WTC11 (cell line): Measurements from ENCODE around the gene SLC44A5. TPM values are rescaled to one million over a fixed set of nuclear protein-coding genes. Genes with fewer than 3 reads are reported as not detected.
A peak's percentile ranks its signal among the peaks of the same experiment; 100 is the strongest.

Source experiments
- ATAC-seq: fragments of 200-7000 bp; cut with Tn5 transposase; 2 replicates; pipeline ENCODE4 v1.10.0; 2021; ENCODE audit warnings: mild to moderate bottlenecking, moderate library complexity
- CTCF ChIA-PET: fragments of 300-600 bp; sonication (Branson Sonifier 250); formaldehyde crosslinking; loops from one replicate; lab custom pipeline; 2021; ENCODE audit warnings: antibody characterized with exemption; lab: Charles Lee
- POLR2A ChIA-PET: fragments of 350-600 bp; sonication (Branson Sonifier 250); formaldehyde crosslinking; loops from one replicate; lab custom pipeline; 2021; ENCODE audit warnings: antibody characterized with exemption; lab: Charles Lee
- DNase-seq: peaks from one replicate; pipeline ENCODE4 v3.0.0; 2021; ENCODE audit warnings: low spot score
- H3K27ac Mint-ChIP-seq: 2 replicates; pipeline ENCODE4 v1.8.0; 2021; ENCODE audit warnings: mixed read lengths
- H3K27me3 Mint-ChIP-seq: 2 replicates; pipeline ENCODE4 v1.8.0; 2021; ENCODE audit warnings: low read depth, mild to moderate bottlenecking, moderate library complexity, mixed read lengths
- H3K36me3 Mint-ChIP-seq: 2 replicates; pipeline ENCODE4 v1.8.0; 2021; ENCODE audit warnings: mixed read lengths
- H3K4me1 Mint-ChIP-seq: 2 replicates; pipeline ENCODE4 v1.8.0; 2022; ENCODE audit warnings: mixed read lengths
- H3K4me3 Mint-ChIP-seq: 2 replicates; pipeline ENCODE4 v1.8.0; 2021; ENCODE audit warnings: mild to moderate bottlenecking, moderate library complexity, mixed read lengths
- H3K9me3 Mint-ChIP-seq: 2 replicates; pipeline ENCODE4 v1.8.0; 2021; ENCODE audit warnings: mixed read lengths
- CBFB ChIP-seq: sonication (generic); formaldehyde crosslinking; IDR thresholded peaks from 2 replicates; pipeline ENCODE4 v1.8.1; 2022; ENCODE audit warnings: mild to moderate bottlenecking, low read depth, missing genetic modification reagents
- ELF4 ChIP-seq: sonication (generic); formaldehyde crosslinking; IDR thresholded peaks from 2 replicates; pipeline ENCODE4 v1.8.1; 2022; ENCODE audit warnings: low read depth, mild to moderate bottlenecking, moderate library complexity, missing genetic modification reagents
- FOXK1 ChIP-seq: sonication (generic); formaldehyde crosslinking; IDR thresholded peaks from 2 replicates; pipeline ENCODE4 v1.8.0; 2022; ENCODE audit warnings: mild to moderate bottlenecking, moderate library complexity, missing genetic modification reagents
- FOXP1 ChIP-seq: sonication (generic); formaldehyde crosslinking; IDR thresholded peaks from 2 replicates; pipeline ENCODE4 v1.8.0; 2022; ENCODE audit warnings: missing genetic modification reagents, mild to moderate bottlenecking, moderate library complexity, borderline replicate concordance
- MYBL2 ChIP-seq: sonication (generic); formaldehyde crosslinking; IDR thresholded peaks from 2 replicates; pipeline ENCODE4 v1.8.1; 2023; ENCODE audit warnings: mild to moderate bottlenecking, moderate library complexity, missing genetic modification reagents
- TEAD4 ChIP-seq: sonication (generic); formaldehyde crosslinking; IDR thresholded peaks from 2 replicates; pipeline ENCODE4 v1.8.0; 2022; ENCODE audit warnings: mild to moderate bottlenecking, missing genetic modification reagents
- total RNA-seq: library from RNA; stranded (reverse); gene quantifications from 3 replicates; pipeline ENCODE4 v1.2.3, GENCODE V29; 2021
- TF ChIP-seq, protein P1 (sequence below): sonication (generic); formaldehyde crosslinking; IDR thresholded peaks from 2 replicates; pipeline ENCODE4 v1.8.0; 2022; ENCODE audit warnings: mild to moderate bottlenecking, missing genetic modification reagents
- TF ChIP-seq, protein P2 (sequence below): sonication (generic); formaldehyde crosslinking; IDR thresholded peaks from 2 replicates; pipeline ENCODE4 v1.8.1; 2023; ENCODE audit warnings: mild to moderate bottlenecking, missing genetic modification reagents
- TF ChIP-seq, protein P3 (sequence below): fragments of 250-450 bp; sonication (Bioruptor Pico); IDR thresholded peaks from 2 replicates; pipeline ENCODE4 v1.9.0; 2021; ENCODE audit warnings: mild to moderate bottlenecking, borderline replicate concordance
- TF ChIP-seq, protein P4 (sequence below): sonication (generic); formaldehyde crosslinking; IDR thresholded peaks from 2 replicates; pipeline ENCODE4 v1.8.0; 2022; ENCODE audit warnings: mild to moderate bottlenecking, missing genetic modification reagents
- TF ChIP-seq, protein P5 (sequence below): sonication (generic); formaldehyde crosslinking; IDR thresholded peaks from 2 replicates; pipeline ENCODE4 v1.8.1; 2023; ENCODE audit warnings: mild to moderate bottlenecking, missing genetic modification reagents, borderline replicate concordance

Gene SLC44A5
- total RNA-seq, 1 experiment from 2014 or later = 1.8 TPM

DNA sequence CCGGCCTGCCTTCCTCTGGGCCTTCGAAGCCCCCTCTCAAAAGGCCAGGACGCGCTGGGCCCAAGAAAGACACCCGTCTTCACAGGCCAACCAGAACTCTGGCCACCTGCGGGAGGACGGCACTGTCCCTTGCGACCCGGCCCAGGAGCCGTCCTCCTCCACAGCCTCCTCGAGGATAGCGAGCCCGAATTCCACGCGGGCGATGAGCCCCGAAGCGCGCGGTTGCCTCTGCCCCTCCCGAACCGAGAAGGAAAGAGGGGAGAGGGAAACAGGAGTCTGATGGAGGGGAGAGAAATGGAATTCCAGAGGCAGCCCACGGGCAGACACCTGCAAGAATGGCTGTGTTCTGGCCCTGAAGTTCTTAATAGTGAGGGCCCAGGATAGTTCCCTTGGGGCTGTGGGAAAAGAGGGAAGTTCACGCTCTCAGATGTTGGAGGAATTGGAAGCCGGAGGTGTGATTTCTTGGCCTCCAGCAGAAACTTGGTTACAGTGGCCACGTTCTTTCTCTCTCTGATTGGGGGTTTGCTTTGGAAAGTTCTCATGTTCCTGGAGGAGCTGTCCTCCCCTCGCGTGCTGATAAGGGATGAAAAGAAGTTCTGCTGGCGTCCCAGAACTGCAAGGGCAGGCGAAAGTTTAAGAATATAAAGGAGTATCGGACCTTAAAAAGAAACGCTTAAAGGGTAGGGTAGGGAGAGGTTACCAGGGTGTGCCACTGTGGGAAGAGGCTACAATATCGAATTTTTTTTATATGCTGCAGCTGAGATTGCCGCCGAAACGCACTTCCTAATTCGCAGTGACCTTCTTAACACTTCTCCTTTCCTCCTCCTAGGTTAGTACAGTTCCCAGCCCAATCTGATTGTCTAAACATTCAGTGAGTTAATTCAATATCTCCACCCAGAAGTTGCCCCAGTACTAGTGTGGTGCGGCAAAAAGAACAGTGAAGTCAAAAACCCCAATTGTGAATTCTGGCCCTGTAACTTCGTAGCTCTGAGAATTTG is 5.8 kb upstream of the SLC44A5 start (continued):
- TF ChIP-seq, protein P1, sequence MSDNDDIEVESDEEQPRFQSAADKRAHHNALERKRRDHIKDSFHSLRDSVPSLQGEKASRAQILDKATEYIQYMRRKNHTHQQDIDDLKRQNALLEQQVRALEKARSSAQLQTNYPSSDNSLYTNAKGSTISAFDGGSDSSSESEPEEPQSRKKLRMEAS (CRISPR knock-in tag) = peak; percentile 40; the same call in 1 of the 2 replicates
- no peak for TF ChIP-seq ELF4
- no peak for TF ChIP-seq TEAD4 (CRISPR knock-in tag)
- TF ChIP-seq, protein P2, sequence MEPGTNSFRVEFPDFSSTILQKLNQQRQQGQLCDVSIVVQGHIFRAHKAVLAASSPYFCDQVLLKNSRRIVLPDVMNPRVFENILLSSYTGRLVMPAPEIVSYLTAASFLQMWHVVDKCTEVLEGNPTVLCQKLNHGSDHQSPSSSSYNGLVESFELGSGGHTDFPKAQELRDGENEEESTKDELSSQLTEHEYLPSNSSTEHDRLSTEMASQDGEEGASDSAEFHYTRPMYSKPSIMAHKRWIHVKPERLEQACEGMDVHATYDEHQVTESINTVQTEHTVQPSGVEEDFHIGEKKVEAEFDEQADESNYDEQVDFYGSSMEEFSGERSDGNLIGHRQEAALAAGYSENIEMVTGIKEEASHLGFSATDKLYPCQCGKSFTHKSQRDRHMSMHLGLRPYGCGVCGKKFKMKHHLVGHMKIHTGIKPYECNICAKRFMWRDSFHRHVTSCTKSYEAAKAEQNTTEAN (CRISPR knock-in tag) = 0 out of 2 replicates have a peak, but pooled peaks have one; percentile 28
- TF ChIP-seq FOXK1 (CRISPR knock-in tag) = no peak
- peak; percentile 53; the same call in 1 of the 2 replicates for TF ChIP-seq FOXP1 (CRISPR knock-in tag)
- peak; percentile 53; the same call in 1 of the 2 replicates for TF ChIP-seq MYBL2 (CRISPR knock-in tag)

DNA sequence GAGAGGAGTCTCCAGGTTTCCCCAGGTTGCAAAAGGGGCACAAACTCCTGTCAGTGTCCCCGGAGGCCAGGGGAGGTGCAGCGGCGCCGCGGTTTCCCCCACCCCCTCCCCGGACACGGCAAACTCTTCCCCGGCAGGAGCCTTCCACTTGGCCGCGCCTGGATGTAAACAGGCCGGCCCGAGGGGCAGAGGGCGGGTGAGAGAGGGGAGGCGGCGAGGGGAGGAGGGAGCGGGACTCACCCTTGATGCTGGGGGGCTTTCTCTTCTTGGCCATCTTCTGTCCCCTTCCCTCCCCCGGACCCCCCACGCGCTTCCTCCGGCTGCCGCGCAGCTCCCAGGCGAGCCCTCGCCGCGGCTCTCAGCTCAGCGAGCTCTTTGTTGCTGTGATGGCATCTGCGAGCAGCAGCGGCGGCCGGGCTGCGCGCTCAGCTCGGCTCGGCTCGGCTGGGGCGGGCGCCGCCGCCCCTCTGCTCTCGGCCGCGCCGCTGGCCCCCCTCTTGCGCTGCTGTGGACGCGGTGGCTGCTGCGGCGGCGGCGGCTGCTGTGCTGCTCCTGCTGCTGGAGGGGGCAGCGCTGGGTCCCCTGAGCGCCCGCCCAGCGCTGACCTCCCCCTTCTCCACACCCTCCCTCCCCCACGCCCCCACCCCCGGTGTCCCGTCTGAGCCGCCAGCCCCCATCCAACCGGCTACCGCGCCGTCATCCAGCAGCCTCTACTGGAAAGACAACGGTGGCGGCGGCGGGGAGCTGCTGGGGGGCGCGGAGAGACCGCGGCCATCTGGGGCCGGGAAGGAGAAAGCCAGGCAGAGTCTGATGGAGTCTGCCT is 4.9 kb upstream of the SLC44A5 start:
- ATAC-seq = peak; percentile 45
- TF ChIP-seq FOXK1 (CRISPR knock-in tag) = peak; percentile 42; the same call in 1 of the 2 replicates
- TF ChIP-seq, protein P3, sequence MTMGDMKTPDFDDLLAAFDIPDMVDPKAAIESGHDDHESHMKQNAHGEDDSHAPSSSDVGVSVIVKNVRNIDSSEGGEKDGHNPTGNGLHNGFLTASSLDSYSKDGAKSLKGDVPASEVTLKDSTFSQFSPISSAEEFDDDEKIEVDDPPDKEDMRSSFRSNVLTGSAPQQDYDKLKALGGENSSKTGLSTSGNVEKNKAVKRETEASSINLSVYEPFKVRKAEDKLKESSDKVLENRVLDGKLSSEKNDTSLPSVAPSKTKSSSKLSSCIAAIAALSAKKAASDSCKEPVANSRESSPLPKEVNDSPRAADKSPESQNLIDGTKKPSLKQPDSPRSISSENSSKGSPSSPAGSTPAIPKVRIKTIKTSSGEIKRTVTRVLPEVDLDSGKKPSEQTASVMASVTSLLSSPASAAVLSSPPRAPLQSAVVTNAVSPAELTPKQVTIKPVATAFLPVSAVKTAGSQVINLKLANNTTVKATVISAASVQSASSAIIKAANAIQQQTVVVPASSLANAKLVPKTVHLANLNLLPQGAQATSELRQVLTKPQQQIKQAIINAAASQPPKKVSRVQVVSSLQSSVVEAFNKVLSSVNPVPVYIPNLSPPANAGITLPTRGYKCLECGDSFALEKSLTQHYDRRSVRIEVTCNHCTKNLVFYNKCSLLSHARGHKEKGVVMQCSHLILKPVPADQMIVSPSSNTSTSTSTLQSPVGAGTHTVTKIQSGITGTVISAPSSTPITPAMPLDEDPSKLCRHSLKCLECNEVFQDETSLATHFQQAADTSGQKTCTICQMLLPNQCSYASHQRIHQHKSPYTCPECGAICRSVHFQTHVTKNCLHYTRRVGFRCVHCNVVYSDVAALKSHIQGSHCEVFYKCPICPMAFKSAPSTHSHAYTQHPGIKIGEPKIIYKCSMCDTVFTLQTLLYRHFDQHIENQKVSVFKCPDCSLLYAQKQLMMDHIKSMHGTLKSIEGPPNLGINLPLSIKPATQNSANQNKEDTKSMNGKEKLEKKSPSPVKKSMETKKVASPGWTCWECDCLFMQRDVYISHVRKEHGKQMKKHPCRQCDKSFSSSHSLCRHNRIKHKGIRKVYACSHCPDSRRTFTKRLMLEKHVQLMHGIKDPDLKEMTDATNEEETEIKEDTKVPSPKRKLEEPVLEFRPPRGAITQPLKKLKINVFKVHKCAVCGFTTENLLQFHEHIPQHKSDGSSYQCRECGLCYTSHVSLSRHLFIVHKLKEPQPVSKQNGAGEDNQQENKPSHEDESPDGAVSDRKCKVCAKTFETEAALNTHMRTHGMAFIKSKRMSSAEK (CRISPR knock-in tag) = no peak
- TF ChIP-seq, protein P4, sequence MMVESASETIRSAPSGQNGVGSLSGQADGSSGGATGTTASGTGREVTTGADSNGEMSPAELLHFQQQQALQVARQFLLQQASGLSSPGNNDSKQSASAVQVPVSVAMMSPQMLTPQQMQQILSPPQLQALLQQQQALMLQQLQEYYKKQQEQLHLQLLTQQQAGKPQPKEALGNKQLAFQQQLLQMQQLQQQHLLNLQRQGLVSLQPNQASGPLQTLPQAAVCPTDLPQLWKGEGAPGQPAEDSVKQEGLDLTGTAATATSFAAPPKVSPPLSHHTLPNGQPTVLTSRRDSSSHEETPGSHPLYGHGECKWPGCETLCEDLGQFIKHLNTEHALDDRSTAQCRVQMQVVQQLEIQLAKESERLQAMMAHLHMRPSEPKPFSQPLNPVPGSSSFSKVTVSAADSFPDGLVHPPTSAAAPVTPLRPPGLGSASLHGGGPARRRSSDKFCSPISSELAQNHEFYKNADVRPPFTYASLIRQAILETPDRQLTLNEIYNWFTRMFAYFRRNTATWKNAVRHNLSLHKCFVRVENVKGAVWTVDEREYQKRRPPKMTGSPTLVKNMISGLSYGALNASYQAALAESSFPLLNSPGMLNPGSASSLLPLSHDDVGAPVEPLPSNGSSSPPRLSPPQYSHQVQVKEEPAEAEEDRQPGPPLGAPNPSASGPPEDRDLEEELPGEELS (CRISPR knock-in tag) = no peak
- no peak overlapping the region for H3K27ac Mint-ChIP-seq
- H3K4me1 Mint-ChIP-seq = peaks cover 18% of the 10 kb centered on the region
- peaks cover 69% of the 10 kb centered on the region for H3K27me3 Mint-ChIP-seq
- CTCF ChIA-PET = interaction anchor here (0.7 to 2.8 kb wide), 13 partner anchors 10 to 882 kb away, joined by 3 to 23 read pairs (median 5); no protein-coding TSS in a partner anchor
- no peaks in the 10 kb centered on the region for H3K9me3 Mint-ChIP-seq
- peak overlapping the region; percentile 77 for H3K4me3 Mint-ChIP-seq
- no peaks in the 10 kb centered on the region for H3K36me3 Mint-ChIP-seq
- peak; percentile 47 for DNase-seq
- POLR2A ChIA-PET = interaction anchor here (0.6 to 1.6 kb wide), 3 partner anchors 14 to 386 kb away, joined by 3 to 4 read pairs (median 3); no protein-coding TSS in a partner anchor

DNA sequence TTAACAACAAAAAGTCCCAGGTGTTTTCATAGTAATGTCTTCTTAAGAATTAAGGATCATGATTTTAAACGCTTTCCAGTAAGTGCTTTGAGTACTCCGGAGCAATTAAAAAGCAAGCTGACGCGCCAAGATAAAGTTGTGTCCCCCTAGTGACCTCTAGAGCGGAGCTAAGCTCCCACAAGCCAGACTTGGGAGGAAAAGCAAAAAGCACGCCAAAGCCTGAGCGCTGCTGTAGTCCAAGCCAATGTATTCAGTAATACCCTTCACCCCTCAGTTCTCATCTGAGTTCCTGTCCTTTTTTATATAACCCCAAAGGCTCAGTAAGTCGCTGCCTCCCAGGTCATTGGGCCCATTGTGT is 3.5 kb upstream of the SLC44A5 start:
- DNase-seq = no peak
- peak overlapping the region; percentile 77 for H3K4me3 Mint-ChIP-seq
- no peaks in the 10 kb centered on the region for H3K9me3 Mint-ChIP-seq
- peaks cover 18% of the 10 kb centered on the region for H3K4me1 Mint-ChIP-seq
- H3K27ac Mint-ChIP-seq = no peak overlapping the region
- POLR2A ChIA-PET = interaction anchor here (1.0 to 1.6 kb wide), 2 partner anchors 16 to 121 kb away, joined by 4 to 5 read pairs; no protein-coding TSS in a partner anchor
- H3K27me3 Mint-ChIP-seq = peaks cover 66% of the 10 kb centered on the region
- TF ChIP-seq, protein P5, sequence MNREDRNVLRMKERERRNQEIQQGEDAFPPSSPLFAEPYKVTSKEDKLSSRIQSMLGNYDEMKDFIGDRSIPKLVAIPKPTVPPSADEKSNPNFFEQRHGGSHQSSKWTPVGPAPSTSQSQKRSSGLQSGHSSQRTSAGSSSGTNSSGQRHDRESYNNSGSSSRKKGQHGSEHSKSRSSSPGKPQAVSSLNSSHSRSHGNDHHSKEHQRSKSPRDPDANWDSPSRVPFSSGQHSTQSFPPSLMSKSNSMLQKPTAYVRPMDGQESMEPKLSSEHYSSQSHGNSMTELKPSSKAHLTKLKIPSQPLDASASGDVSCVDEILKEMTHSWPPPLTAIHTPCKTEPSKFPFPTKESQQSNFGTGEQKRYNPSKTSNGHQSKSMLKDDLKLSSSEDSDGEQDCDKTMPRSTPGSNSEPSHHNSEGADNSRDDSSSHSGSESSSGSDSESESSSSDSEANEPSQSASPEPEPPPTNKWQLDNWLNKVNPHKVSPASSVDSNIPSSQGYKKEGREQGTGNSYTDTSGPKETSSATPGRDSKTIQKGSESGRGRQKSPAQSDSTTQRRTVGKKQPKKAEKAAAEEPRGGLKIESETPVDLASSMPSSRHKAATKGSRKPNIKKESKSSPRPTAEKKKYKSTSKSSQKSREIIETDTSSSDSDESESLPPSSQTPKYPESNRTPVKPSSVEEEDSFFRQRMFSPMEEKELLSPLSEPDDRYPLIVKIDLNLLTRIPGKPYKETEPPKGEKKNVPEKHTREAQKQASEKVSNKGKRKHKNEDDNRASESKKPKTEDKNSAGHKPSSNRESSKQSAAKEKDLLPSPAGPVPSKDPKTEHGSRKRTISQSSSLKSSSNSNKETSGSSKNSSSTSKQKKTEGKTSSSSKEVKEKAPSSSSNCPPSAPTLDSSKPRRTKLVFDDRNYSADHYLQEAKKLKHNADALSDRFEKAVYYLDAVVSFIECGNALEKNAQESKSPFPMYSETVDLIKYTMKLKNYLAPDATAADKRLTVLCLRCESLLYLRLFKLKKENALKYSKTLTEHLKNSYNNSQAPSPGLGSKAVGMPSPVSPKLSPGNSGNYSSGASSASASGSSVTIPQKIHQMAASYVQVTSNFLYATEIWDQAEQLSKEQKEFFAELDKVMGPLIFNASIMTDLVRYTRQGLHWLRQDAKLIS (CRISPR knock-in tag) = no peak
- TF ChIP-seq TEAD4 (CRISPR knock-in tag) (no peak), CBFB (CRISPR knock-in tag) (no peak)
- no peaks in the 10 kb centered on the region for H3K36me3 Mint-ChIP-seq
- CTCF ChIA-PET = interaction anchor here (0.6 to 2.8 kb wide), 34 partner anchors 9 to 842 kb away, joined by 3 to 23 read pairs (median 4); partner anchors contain the start of gene RABGGTB
- peak; percentile 38 for ATAC-seq
